ENCODE results near the gene ANGPTL8. TPM values are rescaled to one million over a fixed set of nuclear protein-coding genes. Genes with fewer than 3 reads are reported as not detected.

Gene ANGPTL8
- total RNA-seq, 1 experiment from 2014 or later, result not detected

- no peak for DNase-seq (ENCODE audit: low spot score)
These were observed 52.0 kb downstream of the ANGPTL8 start for GRCh38 chr19:11291415-11291814.

Other genes starting within 250 kb of the ANGPTL8 start
- 118 and 151 TPM in 2 replicates for gene LDLR, start 150.2 kb upstream of the ANGPTL8 start, total RNA-seq (2014; rRNA removed; shearing (Covaris generic))
- 109 and 113 TPM in 2 replicates for gene SPC24, start 83.8 kb upstream of the ANGPTL8 start, total RNA-seq (2014; rRNA removed; shearing (Covaris generic))
- 135 and 144 TPM in 2 replicates for gene KANK2, start 42.1 kb upstream of the ANGPTL8 start, total RNA-seq (2014; rRNA removed; shearing (Covaris generic))
- gene DOCK6, start 22.9 kb downstream of the ANGPTL8 start, total RNA-seq (2014; rRNA removed; shearing (Covaris generic)), result 3.8 and 4.4 TPM in 2 replicates
- not detected in 2 replicates for gene TSPAN16, start 56.5 kb downstream of the ANGPTL8 start, total RNA-seq (2014; rRNA removed; shearing (Covaris generic))
- 1.3 and 2.6 TPM in 2 replicates for gene RAB3D, start 100.0 kb downstream of the ANGPTL8 start, total RNA-seq (2014; rRNA removed; shearing (Covaris generic))
- gene TMEM205, start 106.6 kb downstream of the ANGPTL8 start, total RNA-seq (2014; rRNA removed; shearing (Covaris generic)), result 54.9 and 114 TPM in 2 replicates
- gene CCDC159, start 106.9 kb downstream of the ANGPTL8 start, total RNA-seq (2014; rRNA removed; shearing (Covaris generic)), result 1.3 and 10.1 TPM in 2 replicates
- 15.7 and 19.4 TPM in 2 replicates for gene PLPPR2, start 115.8 kb downstream of the ANGPTL8 start, total RNA-seq (2014; rRNA removed; shearing (Covaris generic))
- gene SWSAP1, start 135.0 kb downstream of the ANGPTL8 start, total RNA-seq (2014; rRNA removed; shearing (Covaris generic)), result 0.65 and 1.6 TPM in 2 replicates
- gene EPOR, start 144.7 kb downstream of the ANGPTL8 start, total RNA-seq (2014; rRNA removed; shearing (Covaris generic)), result 3.7 and 5.3 TPM in 2 replicates
- gene RGL3, start 179.7 kb downstream of the ANGPTL8 start, total RNA-seq (2014; rRNA removed; shearing (Covaris generic)), result 4.8 and 11.1 TPM in 2 replicates
- gene ODAD3, start 195.5 kb downstream of the ANGPTL8 start, total RNA-seq (2014; rRNA removed; shearing (Covaris generic)), result 1.5 and 6.1 TPM in 2 replicates
- gene PRKCSH, start 196.0 kb downstream of the ANGPTL8 start, total RNA-seq (2014; rRNA removed; shearing (Covaris generic)), result 149 and 173 TPM in 2 replicates
- not detected in 2 replicates for gene ELAVL3, start 241.4 kb downstream of the ANGPTL8 start, total RNA-seq (2014; rRNA removed; shearing (Covaris generic))